ENCODE data around the gene EMILIN3.
"Not testable (repeated sequence)": the region's sequence is repeated elsewhere in the genome, so short reads cannot be mapped to it uniquely, and the experiment has no call there.

EMILIN3 gene

DNA sequence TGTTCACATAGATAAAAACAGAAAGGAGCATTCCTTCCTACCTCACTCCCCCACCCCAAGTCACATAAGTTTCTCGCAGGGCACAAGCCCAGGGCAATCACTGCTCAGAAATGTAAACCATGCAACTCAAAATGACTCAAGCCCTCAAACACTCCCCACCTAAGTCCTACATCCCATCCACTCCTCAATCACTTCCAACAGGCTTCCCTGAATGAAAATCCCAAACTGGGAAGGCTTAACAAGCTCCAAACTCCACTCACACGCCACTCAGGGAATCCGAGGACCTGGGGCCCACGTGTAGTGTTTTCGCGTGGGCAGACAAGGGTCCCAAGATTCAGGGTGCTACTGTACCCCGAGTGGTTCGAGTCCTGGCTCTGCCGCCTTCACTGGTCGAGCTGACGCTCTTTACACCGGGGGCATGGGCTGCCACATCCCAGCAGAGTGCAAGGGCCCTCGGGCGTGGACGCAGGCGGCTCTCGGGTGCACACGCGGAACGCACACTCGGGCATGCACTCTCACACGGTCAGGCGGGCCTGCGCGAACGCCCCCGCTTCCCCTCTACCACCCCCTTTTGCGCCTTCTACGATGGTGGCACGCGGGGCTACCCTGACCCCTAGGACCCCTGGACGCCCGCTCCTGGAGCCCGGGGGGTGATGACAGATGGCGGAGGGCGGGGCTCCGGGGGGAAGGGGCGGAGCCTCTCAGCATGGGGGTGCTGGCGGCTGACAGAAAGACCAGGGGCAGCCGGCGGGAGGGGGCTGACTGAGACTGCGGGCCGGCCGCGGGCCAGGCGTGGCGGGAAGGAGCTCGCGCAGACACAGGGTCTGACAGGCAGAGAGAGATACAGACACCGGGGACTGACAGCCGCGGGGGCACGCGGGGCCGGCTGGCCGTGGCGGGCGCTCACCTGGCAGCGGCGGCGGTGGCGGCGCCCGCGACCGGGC, 49.7 kb downstream of the EMILIN3 start:
- DNase-seq = peak; percentile 80

GRCh38 chr20:41316051-41316450, 50.6 kb downstream of the EMILIN3 start:
- no peak for DNase-seq

GRCh38 chr20:41314386-41314785, 52.2 kb downstream of the EMILIN3 start:
- peak; percentile 5 for DNase-seq

GRCh38 chr20:41312009-41312408, 54.6 kb downstream of the EMILIN3 start:
- DNase-seq = not testable (repeated sequence)
